ENCODE data around the gene LAMTOR4.

LAMTOR4 gene

GRCh38 chr7:100163006-100163531, 14.4 kb downstream of the LAMTOR4 start:
- no peak overlapping the region for H3K4me3 ChIP-seq
- no peaks in the 10 kb centered on the region for H3K9me3 ChIP-seq (ENCODE audit: low read depth, low read length)
- no peak overlapping the region for H3K9ac ChIP-seq (ENCODE audit: insufficient read length)
- no peak for DNase-seq (ENCODE audit: low read depth, low spot score)
- H3K27ac ChIP-seq: no peak overlapping the region
- no peaks in the 10 kb centered on the region for H3K36me3 ChIP-seq (ENCODE audit: insufficient read depth, low read length)
- TF ChIP-seq POLR2AphosphoS5 (IDR thresholded peaks at IDR 0.05; ENCODE audit: borderline replicate concordance, low read depth, low read length) (no peak), EZH2 (IDR thresholded peaks at IDR 0.05) (no peak)

- H3K9me3 ChIP-seq (ENCODE audit: low read depth, low read length): no peaks in the 10 kb centered on the region
- no peak overlapping the region for H3K27ac ChIP-seq
- TF ChIP-seq EZH2 (IDR thresholded peaks at IDR 0.05) (no peak), FOXP2 (optimal IDR thresholded peaks at IDR 0.05; ENCODE audit: control extremely low read depth, extremely low read length, insufficient read depth) (no peak), POLR2AphosphoS5 (IDR thresholded peaks at IDR 0.05; ENCODE audit: borderline replicate concordance, low read depth, low read length) (no peak)
Measured at GRCh38 chr7:100163871-100164270, 15.2 kb downstream of the LAMTOR4 start.

DNA sequence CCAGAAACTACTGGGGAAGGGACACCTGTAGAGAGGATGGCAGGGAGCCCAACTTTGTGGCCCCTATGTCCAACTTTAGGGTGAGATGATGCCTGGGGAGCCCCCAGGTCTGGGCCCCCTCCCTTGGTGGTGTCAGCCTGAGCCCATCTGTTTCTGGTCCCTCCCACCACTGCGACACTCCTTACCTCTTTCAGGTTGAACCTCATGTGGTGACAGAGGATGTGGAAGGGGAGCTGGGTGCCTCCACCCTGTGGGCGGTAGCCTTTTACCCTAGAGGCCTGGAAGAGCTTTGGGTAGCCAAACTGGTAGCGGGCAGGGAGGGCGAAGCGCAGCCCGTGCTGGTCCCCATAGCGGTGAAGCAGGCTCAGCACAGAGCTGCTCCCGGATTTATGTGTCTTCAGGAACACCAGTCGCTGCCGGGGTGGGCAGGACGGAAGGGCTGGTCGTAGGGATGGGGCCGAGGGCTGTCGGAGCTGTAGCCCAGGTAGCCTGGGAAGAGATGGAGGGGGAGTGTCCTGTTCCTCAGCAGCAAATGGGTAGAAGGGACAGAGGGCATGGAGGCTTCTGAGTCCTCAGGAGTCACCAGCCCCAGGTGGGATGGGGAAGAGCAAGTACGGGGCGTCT, 17.7 kb downstream of the LAMTOR4 start:
- H3K27ac ChIP-seq: no peak overlapping the region
- H3K9ac ChIP-seq (ENCODE audit: insufficient read length): peak overlapping the region; percentile 32
- DNase-seq (ENCODE audit: low read depth, low spot score): no peak
- no peaks in the 10 kb centered on the region for H3K9me3 ChIP-seq (ENCODE audit: low read depth, low read length)
- H3K36me3 ChIP-seq (ENCODE audit: insufficient read depth, low read length): no peaks in the 10 kb centered on the region
- TF ChIP-seq POLR2AphosphoS5 (IDR thresholded peaks at IDR 0.05; ENCODE audit: borderline replicate concordance, low read depth, low read length) (no peak), EZH2 (IDR thresholded peaks at IDR 0.05) (no peak), FOXP2 (optimal IDR thresholded peaks at IDR 0.05; ENCODE audit: control extremely low read depth, extremely low read length, insufficient read depth) (no peak)
- H3K4me3 ChIP-seq: no peak overlapping the region

More at GRCh38 chr7:100163871-100164270, 15.2 kb downstream of the LAMTOR4 start:
- no peaks in the 10 kb centered on the region for H3K36me3 ChIP-seq (ENCODE audit: insufficient read depth, low read length)
- no peak overlapping the region for H3K4me3 ChIP-seq
- H3K9ac ChIP-seq (ENCODE audit: insufficient read length): no peak overlapping the region
- no peak for DNase-seq (ENCODE audit: low read depth, low spot score)

GRCh38 chr7:100166970-100167911, 18.5 kb downstream of the LAMTOR4 start:
- H3K27ac ChIP-seq: no peak overlapping the region; the same call in 1 of the 2 replicates
- peak overlapping the region; percentile 65 for H3K4me3 ChIP-seq
- peak overlapping the region; percentile 34 for H3K9ac ChIP-seq (ENCODE audit: insufficient read length)

GRCh38 chr7:100167912-100168323, 19.2 kb downstream of the LAMTOR4 start:
- Histone ChIP-seq H3K9me3 (ENCODE audit: low read depth, low read length) (no peaks in the 10 kb centered on the region), H3K36me3 (ENCODE audit: insufficient read depth, low read length) (no peaks in the 10 kb centered on the region), H3K9ac (ENCODE audit: insufficient read length) (peak overlapping the region; percentile 34), H3K27ac (no peak overlapping the region), H3K4me3 (peak overlapping the region; percentile 65)
- no peak for DNase-seq (ENCODE audit: low read depth, low spot score)
- TF ChIP-seq FOXP2 (optimal IDR thresholded peaks at IDR 0.05; ENCODE audit: control extremely low read depth, extremely low read length, insufficient read depth): no peak
- no peak for TF ChIP-seq POLR2AphosphoS5 (IDR thresholded peaks at IDR 0.05; ENCODE audit: borderline replicate concordance, low read depth, low read length)
- TF ChIP-seq EZH2 (IDR thresholded peaks at IDR 0.05): no peak

More at GRCh38 chr7:100166970-100167911, 18.5 kb downstream of the LAMTOR4 start:
- Histone ChIP-seq H3K36me3 (ENCODE audit: insufficient read depth, low read length) (no peaks in the 10 kb centered on the region), H3K9me3 (ENCODE audit: low read depth, low read length) (no peaks in the 10 kb centered on the region)
- no peak for DNase-seq (ENCODE audit: low read depth, low spot score)
- TF ChIP-seq POLR2AphosphoS5 (IDR thresholded peaks at IDR 0.05; ENCODE audit: borderline replicate concordance, low read depth, low read length): peak; percentile 18; the same call in 1 of the 2 replicates
- no peak for TF ChIP-seq FOXP2 (optimal IDR thresholded peaks at IDR 0.05; ENCODE audit: control extremely low read depth, extremely low read length, insufficient read depth)

GRCh38 chr7:100169147-100169850, 20.6 kb downstream of the LAMTOR4 start:
- TF ChIP-seq FOXP2 (optimal IDR thresholded peaks at IDR 0.05; ENCODE audit: control extremely low read depth, extremely low read length, insufficient read depth) (no peak), POLR2AphosphoS5 (IDR thresholded peaks at IDR 0.05; ENCODE audit: borderline replicate concordance, low read depth, low read length) (no peak), EZH2 (IDR thresholded peaks at IDR 0.05) (no peak)
- Histone ChIP-seq H3K36me3 (ENCODE audit: insufficient read depth, low read length) (peaks cover 5% of the 10 kb centered on the region; the same call in 1 of the 2 replicates), H3K9me3 (ENCODE audit: low read depth, low read length) (no peaks in the 10 kb centered on the region), H3K9ac (ENCODE audit: insufficient read length) (no peak overlapping the region), H3K4me3 (no peak overlapping the region), H3K27ac (no peak overlapping the region)
- DNase-seq (ENCODE audit: low read depth, low spot score): no peak

GRCh38 chr7:100170101-100170897, 21.6 kb downstream of the LAMTOR4 start:
- H3K4me3 ChIP-seq: no peak overlapping the region
- TF ChIP-seq POLR2AphosphoS5 (IDR thresholded peaks at IDR 0.05; ENCODE audit: borderline replicate concordance, low read depth, low read length) (no peak), EZH2 (IDR thresholded peaks at IDR 0.05) (no peak), FOXP2 (optimal IDR thresholded peaks at IDR 0.05; ENCODE audit: control extremely low read depth, extremely low read length, insufficient read depth) (no peak)
- H3K36me3 ChIP-seq (ENCODE audit: insufficient read depth, low read length): peaks cover 15% of the 10 kb centered on the region; the same call in 1 of the 2 replicates
- no peaks in the 10 kb centered on the region for H3K9me3 ChIP-seq (ENCODE audit: low read depth, low read length)
- no peak for DNase-seq (ENCODE audit: low read depth, low spot score)
- no peak overlapping the region for H3K9ac ChIP-seq (ENCODE audit: insufficient read length)
- no peak overlapping the region for H3K27ac ChIP-seq
